OCI-LY3 (cell line): ENCODE results near the gene ROR1.

Experiments
- H2AFZ ChIP-seq: fragments of 200-600, 300-600 bp; shearing (Covaris generic); 2 replicates; pipeline ENCODE4 v1.6.0; 2014; ENCODE audit warnings: antibody characterized with exemption, low read depth, low read length
- H3K27ac ChIP-seq: fragments of 200-600, 300-600 bp; sonication (generic); 2 replicates; pipeline ENCODE4 v1.5.1; 2014; ENCODE audit warnings: mild to moderate bottlenecking, low read length, moderate library complexity, mixed read lengths
- H3K27me3 ChIP-seq: fragments of 200-600, 300-600 bp; sonication (generic); 2 replicates; pipeline ENCODE4 v1.6.1; 2014; ENCODE audit warnings: low read depth, low read length, mixed read lengths
- H3K36me3 ChIP-seq: fragments of 200-600, 300-600 bp; sonication (generic); replicated peaks from 2 replicates; pipeline ENCODE3; 2014; ENCODE audit warnings: low read depth, low read length, mixed read lengths
- H3K4me1 ChIP-seq: fragments of 300-600, 200-600 bp; sonication (generic); 2 replicates; pipeline ENCODE4 v1.6.1; 2014; ENCODE audit warnings: low read length, mixed read lengths
- H3K4me2 ChIP-seq: fragments of 200-600, 300-600 bp; sonication (generic); 2 replicates; pipeline ENCODE4 v1.6.1; 2014; ENCODE audit warnings: low read length, mixed read lengths
- H3K4me3 ChIP-seq: fragments of 300-600, 200-600 bp; sonication (generic); 2 replicates; pipeline ENCODE4 v1.5.1; 2014; ENCODE audit warnings: antibody characterized with exemption, mild to moderate bottlenecking, low read length, moderate library complexity
- H3K79me2 ChIP-seq: fragments of 300-600, 200-600 bp; shearing (Covaris generic); 2 replicates; pipeline ENCODE4 v1.6.1; 2014; ENCODE audit warnings: mild to moderate bottlenecking, low read length, mixed read lengths
- H3K9ac ChIP-seq: fragments of 300-600, 200-600 bp; shearing (Covaris generic); 2 replicates; pipeline ENCODE4 v1.6.0; 2014; ENCODE audit warnings: mild to moderate bottlenecking, low read length, moderate library complexity
- H3K9me3 ChIP-seq: fragments of 200-600, 300-600 bp; shearing (Covaris generic); 2 replicates; pipeline ENCODE4 v1.6.1; 2014; ENCODE audit warnings: low read length, mixed read lengths; ENCODE audit not compliant: insufficient read depth
- H4K20me1 ChIP-seq: fragments of 200-600, 300-600 bp; sonication (generic); 2 replicates; pipeline ENCODE4 v1.6.1; 2016; ENCODE audit warnings: low read length, mixed read lengths; ENCODE audit not compliant: insufficient read depth
- EZH2phosphoT487 ChIP-seq: fragments of 200-600 bp; shearing (Covaris generic); IDR thresholded peaks from 2 replicates; pipeline ENCODE4 v1.6.1; 2018; ENCODE audit warnings: antibody characterized with exemption, mixed run types, low read depth
- TF ChIP-seq, protein P1 (sequence below): fragments of 200-600, 300-600 bp; sonication (generic); IDR thresholded peaks from 2 replicates; pipeline ENCODE4 v1.5.1; 2014; ENCODE audit warnings: antibody characterized with exemption, low read length, low read depth

ROR1 gene

DNA sequence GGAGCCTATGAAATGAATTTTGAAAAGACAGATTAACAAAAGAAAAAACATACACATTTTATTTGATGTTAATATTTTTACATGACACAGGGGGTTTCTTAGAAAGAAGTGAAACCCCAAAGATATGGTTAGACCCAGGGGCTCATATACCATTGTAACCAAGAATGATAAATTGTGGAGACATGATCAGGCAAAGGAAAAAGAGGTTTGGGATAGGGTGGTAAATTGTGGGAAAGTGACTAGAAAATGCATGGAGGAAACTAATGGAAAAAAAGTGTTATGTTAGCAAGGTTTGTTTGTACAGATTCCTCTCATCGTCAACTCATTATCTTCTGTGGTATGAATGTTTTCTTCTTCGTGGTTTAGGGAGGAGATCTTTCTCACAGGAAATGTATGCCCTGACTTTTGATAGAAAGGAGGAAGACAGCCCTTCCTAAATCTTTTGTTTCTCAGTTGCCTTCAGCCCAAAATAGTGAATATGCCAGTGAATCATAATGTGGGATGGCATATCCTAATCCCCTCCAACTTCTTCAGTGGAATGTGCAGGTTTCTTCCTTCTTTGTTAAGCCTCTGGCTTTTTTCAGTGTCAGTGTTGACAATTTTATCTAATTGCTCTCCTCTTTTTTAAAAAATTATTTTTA, 289.2 kb downstream of the ROR1 start:
- Histone ChIP-seq H3K4me1 (no peaks in the 10 kb centered on the region), H3K9me3 (no peaks in the 10 kb centered on the region), H4K20me1 (no peaks in the 10 kb centered on the region), H3K27ac (no peak overlapping the region), H3K4me3 (no peak overlapping the region), H2AFZ (no peak overlapping the region), H3K79me2 (no peaks in the 10 kb centered on the region), H3K27me3 (no peaks in the 10 kb centered on the region), H3K9ac (no peak overlapping the region), H3K36me3 (no peaks in the 10 kb centered on the region), H3K4me2 (no peak overlapping the region)
- TF ChIP-seq, protein P1, sequence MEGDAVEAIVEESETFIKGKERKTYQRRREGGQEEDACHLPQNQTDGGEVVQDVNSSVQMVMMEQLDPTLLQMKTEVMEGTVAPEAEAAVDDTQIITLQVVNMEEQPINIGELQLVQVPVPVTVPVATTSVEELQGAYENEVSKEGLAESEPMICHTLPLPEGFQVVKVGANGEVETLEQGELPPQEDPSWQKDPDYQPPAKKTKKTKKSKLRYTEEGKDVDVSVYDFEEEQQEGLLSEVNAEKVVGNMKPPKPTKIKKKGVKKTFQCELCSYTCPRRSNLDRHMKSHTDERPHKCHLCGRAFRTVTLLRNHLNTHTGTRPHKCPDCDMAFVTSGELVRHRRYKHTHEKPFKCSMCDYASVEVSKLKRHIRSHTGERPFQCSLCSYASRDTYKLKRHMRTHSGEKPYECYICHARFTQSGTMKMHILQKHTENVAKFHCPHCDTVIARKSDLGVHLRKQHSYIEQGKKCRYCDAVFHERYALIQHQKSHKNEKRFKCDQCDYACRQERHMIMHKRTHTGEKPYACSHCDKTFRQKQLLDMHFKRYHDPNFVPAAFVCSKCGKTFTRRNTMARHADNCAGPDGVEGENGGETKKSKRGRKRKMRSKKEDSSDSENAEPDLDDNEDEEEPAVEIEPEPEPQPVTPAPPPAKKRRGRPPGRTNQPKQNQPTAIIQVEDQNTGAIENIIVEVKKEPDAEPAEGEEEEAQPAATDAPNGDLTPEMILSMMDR = no peak
- TF ChIP-seq EZH2phosphoT487 = no peak

DNA sequence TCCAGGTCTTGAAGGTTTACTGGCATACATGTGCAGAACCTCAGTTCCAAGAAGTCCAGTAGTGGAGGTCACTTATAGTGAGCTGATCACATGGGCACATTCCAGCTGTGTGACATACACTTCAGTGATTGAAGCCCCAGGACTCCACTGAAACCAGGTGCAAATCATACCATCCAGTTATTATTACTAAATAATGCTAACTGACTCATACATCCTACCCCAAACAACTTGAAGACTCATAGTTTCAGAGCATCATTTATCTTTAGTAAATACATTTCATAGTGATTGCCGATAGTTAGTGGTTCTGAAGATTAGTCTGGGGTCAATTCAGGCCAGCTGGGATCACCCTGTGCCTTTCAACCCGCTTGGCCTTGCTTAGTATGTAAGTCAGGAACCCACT, 291.8 kb downstream of the ROR1 start:
- no peak overlapping the region for H3K4me2 ChIP-seq
- no peaks in the 10 kb centered on the region for H4K20me1 ChIP-seq
- no peaks in the 10 kb centered on the region for H3K79me2 ChIP-seq
- no peak overlapping the region for H3K9ac ChIP-seq
- H3K27ac ChIP-seq = no peak overlapping the region
- H2AFZ ChIP-seq = no peak overlapping the region
- no peaks in the 10 kb centered on the region for H3K4me1 ChIP-seq
- H3K9me3 ChIP-seq = no peaks in the 10 kb centered on the region
- H3K4me3 ChIP-seq = no peak overlapping the region
- H3K27me3 ChIP-seq = no peaks in the 10 kb centered on the region
- TF ChIP-seq, protein P1 = no peak
- TF ChIP-seq EZH2phosphoT487 = no peak
- no peaks in the 10 kb centered on the region for H3K36me3 ChIP-seq

- no peaks in the 10 kb centered on the region for H3K36me3 ChIP-seq
- no peaks in the 10 kb centered on the region for H4K20me1 ChIP-seq
- H3K4me2 ChIP-seq = no peak overlapping the region
- no peaks in the 10 kb centered on the region; the same call in 1 of the 2 replicates for H3K4me1 ChIP-seq
- H3K27ac ChIP-seq = no peak overlapping the region
- H3K4me3 ChIP-seq = no peak overlapping the region
- H2AFZ ChIP-seq = no peak overlapping the region
- H3K79me2 ChIP-seq = no peaks in the 10 kb centered on the region
- H3K9me3 ChIP-seq = no peaks in the 10 kb centered on the region
- TF ChIP-seq, protein P1 = no peak
- TF ChIP-seq EZH2phosphoT487 = no peak
- H3K9ac ChIP-seq = no peak overlapping the region
- H3K27me3 ChIP-seq = no peaks in the 10 kb centered on the region
These were observed 298.4 kb downstream of the ROR1 start for GRCh38 chr1:64072089-64072793.

- Histone ChIP-seq H3K9me3 (no peaks in the 10 kb centered on the region), H3K4me2 (no peak overlapping the region), H3K4me3 (no peak overlapping the region), H3K27me3 (no peaks in the 10 kb centered on the region), H3K36me3 (no peaks in the 10 kb centered on the region), H3K9ac (no peak overlapping the region), H2AFZ (no peak overlapping the region), H4K20me1 (no peaks in the 10 kb centered on the region), H3K27ac (no peak overlapping the region), H3K4me1 (no peaks in the 10 kb centered on the region; the same call in 1 of the 2 replicates), H3K79me2 (no peaks in the 10 kb centered on the region)
- TF ChIP-seq EZH2phosphoT487 = no peak
- TF ChIP-seq, protein P1 = no peak
These were observed 299.9 kb downstream of the ROR1 start for GRCh38 chr1:64073705-64074104.
